HG03139 (cell line): Measurements from ENCODE around the gene TRPC1.
"Not testable (repeated sequence)": the region's sequence is repeated elsewhere in the genome, so short reads cannot be mapped to it uniquely, and the experiment has no call there.

Experiments
- ATAC-seq: cut with Tn5 transposase; IDR thresholded peaks from one replicate; pipeline ENCODE4 v1.9.1; 2021; ENCODE audit not compliant: unreplicated experiment

TRPC1 gene

DNA sequence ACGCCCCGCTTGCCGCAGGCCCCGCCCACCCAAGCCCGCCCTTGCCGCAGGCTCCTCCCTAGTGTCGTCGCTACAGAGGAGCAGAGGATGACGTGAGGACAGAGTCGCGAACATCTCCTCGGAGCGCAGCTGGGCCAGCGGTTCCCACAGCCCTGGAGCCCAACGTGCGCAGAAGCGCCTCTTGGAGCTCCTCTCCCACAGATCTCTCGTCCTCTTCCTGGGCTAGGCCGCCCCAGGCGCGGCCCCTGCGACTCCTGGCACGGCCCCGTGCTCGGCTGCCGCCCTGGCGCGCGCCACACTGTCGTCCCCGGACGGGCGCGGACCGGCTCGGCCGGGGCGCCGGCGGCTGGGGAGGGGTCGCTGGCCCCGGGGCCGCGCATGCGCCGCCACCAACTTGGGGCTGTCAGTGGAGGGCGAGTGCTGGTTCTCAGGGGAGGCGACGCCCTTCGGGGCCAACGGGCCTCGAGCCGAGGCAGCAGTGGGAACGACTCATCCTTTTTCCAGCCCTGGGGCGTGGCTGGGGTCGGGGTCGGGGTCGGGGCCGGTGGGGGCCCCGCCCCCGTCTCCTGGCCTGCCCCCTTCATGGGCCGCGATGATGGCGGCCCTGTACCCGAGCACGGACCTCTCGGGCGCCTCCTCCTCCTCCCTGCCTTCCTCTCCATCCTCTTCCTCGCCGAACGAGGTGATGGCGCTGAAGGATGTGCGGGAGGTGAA is at the start of gene TRPC1:
Gene TRPC1, plus strand, starts transcription at position 67 of the 714 bp plus-strand sequence. Its CDS starts 526 bp downstream, at position 593.
- ATAC-seq, result peak; percentile 96

DNA sequence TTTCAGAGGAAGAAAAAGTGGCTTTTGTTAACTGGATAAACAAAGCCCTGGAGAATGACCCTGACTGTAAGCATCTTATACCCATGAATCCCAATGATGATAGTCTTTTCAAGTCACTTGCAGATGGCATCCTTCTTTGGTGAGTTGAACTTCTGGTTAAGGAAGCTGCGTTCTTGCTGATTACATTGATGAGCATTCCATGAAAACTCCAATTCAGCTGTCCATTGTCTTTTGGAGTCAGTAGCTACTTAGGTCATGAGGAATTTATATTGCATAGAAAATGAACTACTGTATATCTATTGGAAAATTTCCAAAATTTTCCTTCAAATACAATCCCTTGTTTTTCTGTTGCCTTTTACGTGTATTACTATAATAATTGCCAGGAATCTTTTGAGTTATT is 47.7 kb upstream of the TRPC1 start:
- no peak for ATAC-seq

DNA sequence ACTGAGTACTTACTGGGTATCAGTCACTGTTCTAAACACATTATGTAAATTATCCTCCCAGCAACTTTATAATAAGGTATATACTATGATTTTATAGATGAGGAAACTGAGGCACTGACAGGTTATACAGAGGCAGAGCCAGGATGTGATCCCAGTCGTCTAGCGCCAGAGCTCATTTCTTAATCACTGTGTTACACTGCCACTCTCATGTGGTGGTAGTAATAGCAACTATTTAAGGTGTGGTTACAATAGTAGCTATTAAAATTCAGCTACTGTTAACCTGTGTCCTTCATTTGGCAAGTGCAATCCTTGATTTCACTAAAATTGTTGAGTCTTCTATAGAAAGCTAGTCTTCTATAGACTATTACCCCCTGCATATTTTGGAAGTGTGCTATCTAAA is 43.1 kb upstream of the TRPC1 start:
- no peak for ATAC-seq

DNA sequence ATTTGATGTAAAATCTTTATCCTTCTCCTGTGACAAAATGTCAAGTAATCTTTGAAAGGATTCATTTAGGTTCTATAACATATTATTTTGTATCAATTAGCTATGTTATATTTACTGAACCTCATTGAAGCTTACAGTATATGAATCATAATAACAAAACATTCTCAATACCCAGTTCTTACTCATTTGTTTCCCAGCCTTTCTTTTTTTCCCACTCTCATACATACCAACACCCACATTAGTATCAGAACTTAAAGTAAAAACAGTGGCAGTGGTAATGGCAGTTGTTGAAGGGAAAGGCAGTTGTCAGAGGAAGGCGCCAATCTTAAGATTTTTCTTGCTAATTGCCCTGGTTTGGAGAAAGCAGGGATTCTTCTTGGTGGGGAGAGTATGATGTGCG is 33.2 kb upstream of the TRPC1 start:
- ATAC-seq, result no peak

DNA sequence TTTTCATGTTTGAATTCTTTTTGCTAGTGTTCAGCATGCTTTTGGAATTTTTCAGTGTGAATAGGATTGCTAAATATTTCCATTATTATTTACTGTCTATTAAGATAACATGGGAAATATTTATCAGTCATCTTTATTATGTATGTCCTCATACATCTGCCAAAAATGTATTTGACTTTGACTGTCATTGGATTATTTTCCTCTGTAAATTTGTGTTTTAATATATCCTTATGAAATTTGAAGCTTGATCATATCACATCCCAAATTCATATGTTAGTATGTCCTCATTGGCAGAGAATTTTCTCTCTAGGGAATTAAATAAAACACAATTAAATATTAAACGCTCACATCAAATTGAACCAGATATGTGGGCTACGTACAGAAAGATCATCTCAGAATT is 32.3 kb upstream of the TRPC1 start:
- ATAC-seq, result no peak

DNA sequence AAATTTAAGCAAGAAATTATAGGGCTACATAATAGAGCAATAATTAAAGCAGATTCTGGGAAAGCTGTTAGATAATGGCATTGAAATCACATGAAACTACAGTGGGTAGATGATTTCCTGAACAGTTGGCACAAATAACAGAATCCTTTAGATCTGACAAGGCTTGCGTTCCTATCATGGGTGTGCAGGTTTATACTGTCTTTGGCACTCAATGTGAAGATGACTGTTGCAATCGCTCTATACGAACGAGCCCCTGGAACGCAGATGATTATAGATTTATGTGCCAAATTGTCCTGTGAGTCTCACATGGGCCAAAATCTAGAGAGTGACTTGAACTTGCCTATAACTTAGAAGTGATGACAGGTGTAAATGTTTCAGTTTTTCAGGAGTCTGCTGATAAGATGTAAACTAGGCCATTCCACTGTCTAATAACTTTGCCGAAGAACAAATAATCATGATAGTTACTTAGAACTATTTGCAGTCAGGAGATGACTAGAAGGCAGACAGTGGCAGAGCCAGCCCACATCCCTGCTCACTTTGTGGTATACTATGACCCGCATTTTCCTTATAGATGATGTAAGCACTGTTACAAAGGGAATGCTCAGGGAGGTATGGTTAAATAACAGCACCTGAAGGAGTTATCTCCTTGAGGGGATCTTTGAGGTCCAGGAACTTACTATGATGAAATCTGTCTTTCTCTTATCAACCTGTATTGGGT is 30.5 kb upstream of the TRPC1 start:
- no peak for ATAC-seq

DNA sequence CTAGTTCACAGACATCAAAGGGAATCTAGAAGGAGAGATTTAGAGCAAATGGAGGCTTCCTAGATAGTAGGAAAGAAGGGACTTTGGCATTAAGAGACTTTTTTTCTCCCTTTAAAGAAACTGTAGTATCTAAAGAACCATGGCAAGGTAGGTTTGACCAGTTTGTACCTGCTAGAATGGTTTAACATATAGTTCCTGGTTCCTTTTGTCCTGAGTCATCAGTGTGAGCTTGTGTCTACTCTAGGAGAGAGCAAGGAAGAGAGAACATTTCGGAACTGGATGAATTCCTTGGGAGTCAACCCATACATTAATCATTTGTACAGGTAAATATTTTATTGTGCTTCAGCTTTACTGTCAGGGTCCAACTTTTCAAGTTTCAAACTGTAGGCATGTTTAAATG is 29.6 kb upstream of the TRPC1 start:
- ATAC-seq, result no peak

DNA sequence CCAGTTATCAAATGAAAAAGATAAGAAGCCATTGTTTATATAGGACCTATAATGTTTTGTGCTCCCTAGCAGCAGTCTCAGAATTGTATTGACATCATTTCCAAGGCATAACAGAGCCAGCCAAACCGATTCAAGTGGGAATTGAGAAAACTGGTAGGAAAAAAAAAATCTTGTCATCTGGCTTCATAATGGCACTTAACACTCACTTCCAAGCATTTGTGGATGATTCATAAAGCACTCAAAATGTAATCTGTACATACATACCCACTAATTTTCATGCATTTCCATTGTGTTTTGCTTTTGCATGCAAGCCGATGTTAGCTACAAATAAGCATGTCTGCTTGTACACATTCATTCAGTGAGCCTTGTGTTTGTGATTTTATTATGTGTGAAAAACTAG is 18.6 kb upstream of the TRPC1 start:
- ATAC-seq, result no peak

DNA sequence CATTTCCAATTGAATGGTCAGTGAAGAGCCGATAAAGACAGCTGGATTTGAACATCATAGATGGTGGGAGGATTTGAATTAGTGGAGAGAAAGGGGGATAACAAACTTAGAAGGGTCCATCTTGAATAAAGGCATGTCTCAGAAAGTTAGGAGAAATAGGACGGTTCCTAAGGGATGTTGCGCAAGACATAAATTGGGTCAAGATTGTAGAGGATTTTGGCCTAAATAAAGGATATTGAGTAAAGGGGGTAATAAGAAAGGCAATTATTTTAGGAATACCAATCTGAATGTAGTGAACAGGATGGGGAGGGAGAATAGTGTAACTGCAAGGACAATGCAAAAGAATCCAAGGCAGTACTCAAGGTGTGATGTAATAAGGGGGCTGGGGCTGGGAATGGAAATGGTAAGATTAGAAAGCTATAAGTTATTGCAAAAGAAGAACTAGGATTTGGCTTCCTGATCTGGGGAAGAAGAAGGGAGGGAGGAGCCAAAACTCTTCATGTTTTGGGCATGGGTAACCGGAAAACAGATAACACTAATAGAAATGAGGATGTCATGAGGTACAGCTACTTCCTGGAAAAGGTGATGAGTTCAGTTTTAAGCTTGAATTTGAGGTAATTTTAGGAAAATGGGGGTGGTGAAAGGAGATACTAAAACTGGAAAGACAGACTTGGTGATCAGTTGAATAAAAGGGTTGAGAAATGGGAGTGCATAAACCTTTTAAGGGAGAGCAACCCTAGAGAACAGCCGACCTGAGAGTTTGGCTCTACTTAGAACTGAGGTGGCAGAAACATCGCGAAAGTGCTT is 17.3 kb upstream of the TRPC1 start:
- no peak for ATAC-seq

DNA sequence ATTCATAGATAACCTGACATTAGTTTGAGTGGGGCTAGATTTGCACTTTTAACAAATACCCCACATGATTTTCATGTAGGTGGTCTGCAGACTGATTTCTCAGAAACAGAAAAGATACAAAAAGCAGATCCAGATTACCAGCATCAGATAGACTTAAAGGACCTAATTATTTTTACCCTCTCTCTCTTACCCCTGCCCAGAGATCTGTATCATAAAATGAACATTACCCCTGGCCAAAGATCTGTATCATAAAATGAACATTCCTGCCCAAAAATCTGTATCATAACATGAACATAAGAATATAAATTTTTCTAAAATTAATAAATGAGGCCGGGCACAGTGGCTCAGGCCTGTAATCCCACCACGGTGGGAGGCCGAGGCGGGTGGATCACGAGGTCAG is 14.6 kb upstream of the TRPC1 start:
- ATAC-seq, result no peak

DNA sequence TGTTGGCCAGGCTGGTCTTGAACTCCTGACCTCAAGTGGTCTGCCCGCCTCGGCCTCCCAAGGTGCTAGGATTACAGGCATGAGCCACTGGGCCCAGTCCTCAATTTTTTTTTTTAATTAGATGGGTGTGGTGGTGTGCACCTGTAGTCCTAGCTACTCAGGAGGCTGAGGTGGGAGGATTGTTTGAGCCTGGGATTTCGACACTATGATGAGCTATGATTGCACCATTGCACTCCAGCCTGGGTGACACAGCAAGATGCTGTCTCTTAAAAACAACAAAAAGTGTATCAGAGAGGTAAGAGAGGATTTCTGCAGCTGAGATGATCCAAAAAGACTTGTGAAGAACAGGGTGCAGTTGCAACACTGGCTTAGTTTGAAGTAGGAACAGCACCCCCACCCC is 9.0 kb upstream of the TRPC1 start:
- not testable (repeated sequence) for ATAC-seq

DNA sequence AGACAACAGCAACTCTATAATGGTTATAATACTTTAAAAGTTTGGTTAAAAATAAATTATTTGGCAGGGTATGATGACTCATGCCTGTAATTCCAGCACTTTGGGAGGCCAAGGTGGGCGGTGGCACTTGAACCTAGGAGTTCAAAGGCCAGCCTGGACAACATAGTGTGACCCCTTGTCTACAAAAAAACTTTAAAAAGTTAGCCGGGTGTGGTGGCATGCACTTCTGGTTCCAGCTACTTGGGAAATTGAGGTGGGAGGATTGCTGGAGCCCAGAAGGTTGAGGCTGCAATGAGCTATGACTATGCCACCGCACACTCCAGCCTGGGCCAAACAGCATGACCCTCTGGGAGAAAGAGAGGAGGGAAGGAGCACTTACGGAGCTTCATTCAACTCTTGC is 7.7 kb upstream of the TRPC1 start:
- ATAC-seq, result no peak

DNA sequence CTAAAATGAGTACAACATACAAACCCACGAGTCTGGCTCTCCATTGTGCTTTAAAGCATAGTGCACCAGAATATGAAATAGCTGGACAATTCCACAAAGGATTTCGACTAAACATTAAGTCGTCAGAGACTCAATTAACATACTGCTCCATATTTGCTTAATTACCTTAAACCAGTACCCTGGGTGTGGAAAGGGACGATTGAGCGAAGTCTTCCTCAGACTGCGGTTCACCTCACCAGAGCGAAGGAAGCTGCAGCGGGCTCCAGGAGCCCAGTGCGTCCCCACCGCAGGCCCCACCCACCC is 218 bp upstream of the TRPC1 start:
- peak; percentile 26 for ATAC-seq

DNA sequence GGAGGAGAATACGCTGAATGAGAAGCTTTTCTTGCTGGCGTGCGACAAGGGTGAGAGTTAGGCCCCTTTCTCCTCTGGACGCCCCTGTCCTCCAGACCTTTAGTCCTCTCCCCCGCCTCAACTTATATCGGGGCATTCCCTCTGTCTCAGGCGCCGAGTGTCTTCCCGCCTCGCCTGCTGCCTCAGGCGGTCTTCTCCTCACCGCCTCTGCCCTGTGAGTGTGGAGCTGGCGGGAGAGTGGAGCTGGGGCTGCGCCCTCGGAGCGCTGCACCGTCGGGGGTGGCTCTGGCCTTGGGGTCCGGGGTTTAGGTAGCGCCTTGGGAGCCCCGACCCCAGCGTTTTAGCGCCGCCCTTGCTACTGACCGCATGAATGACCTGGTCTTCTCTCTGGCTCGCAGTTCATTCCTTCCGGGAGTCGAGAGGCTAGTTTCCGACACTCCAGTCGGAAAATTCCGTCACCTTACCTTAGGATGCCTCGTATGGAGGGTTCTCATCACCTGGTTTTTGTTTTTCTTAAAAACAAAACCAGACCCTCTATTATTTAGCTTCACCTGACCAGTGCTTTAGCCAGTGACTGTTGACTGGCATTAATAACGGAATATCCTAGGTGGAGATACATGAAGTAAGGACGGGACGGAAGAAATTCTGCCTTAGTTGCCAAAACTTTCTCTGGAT is 985 bp downstream of the TRPC1 start:
- peak; percentile 10 for ATAC-seq

DNA sequence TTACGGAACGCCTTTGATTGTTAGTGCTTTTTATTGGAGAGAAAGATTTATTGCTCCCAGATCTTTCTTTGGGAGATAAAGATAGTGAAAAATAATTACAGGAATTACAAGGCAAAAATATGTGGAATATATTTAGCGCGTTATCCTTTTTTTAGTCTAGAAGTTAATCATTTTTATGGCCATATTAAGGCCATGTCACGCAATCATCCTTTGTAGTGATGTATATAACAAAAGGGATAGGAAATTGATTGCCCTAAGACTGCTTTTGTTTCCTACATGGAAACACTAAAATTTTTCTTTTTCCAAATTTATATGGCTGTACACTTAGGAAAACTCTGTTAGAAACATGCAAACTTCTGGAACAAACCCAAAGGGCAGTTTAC is 1.5 kb downstream of the TRPC1 start:
- ATAC-seq, result no peak

DNA sequence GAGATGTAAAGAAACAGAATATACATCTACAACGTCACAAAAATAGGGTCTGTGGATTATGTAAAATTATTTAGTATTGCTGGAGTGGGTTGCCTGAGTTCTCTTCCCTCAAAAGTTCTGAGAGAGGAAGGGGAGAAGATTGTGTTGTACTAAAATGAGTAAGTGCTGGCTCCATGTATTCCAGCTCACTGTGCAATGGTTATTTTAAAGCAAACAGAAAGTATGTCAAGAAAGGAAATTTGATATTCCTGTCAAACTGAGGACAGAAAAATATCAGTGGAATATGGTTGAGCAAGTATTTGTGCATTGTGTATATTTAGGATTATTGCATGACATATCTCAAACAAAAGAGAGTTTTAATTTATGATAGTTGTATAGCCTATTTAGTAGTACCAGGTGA is 2.2 kb downstream of the TRPC1 start:
- no peak for ATAC-seq

DNA sequence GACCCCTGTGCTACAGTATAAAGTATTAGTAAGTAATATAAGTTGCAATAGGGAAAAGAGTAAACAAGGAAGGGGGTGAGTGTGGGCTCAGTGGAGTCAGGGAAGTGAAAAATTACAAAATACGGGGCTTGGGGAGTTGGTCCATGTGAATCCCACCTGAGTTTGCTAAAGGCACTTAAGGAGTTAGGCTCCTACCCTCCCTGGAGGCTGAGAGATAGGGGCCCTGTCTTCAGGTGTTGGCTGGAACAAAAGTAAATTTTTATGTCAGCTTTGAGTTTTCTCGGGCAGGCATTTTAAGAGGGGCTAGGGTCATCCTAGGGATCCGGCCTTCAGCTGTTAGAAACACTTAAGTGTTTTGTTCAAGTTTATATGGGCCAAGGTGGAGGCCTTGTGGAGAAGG is 8.2 kb downstream of the TRPC1 start:
- ATAC-seq, result no peak

DNA sequence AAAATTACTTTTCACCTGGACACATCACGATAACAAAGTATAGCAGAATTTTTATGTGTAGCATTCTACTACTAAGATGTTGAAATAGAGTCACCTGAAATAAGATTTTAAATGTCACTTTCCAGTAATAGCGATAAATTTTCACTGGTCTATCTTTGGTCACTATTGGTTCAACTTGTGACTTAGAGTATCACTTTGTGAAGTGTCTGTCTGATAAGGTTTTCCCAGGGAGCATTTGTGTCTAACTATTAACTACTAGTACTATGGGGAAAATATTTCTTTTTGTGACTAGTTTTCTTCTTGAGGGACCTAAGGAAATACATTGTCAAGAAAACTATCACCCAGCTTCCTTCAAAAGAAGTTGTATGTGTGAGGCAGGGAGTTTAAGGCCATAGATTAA is 11.0 kb downstream of the TRPC1 start:
- ATAC-seq, result no peak

DNA sequence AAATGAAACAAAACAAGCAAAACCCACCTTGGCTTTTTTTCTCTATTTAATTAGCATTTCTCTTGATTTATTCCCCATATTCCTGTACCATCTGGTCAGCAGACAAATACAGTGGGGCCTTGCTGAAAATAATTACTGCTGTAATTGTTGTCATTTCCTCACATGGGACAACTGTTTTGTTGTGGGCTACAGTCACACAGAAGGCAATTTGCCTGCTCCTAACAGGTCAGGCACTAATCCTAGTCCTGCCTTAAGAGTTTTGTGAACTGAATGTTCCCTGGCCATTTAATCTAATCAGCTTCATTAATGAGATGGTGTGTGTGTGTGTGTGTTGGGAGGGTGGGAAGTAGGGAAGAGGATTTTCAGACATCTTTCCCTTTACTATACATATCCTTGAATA is 11.6 kb downstream of the TRPC1 start:
- ATAC-seq, result no peak

DNA sequence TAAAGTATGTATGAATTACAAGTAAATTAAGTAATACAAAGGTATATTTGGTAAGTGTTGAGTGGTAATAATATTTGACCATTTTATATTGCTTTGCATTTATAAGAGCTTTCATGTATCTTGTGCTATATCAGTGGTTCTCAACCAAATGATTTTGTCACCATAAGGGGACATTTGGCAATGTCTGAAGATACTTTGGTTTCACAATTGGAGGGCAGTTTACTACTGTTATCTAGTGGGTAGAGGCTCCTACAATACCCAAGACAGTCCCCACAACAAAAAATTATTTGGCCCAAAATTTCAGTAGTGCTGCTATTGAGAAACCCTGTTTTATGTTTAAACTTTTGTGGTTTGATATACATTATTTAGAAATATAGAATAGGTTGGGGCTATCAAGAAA is 14.6 kb downstream of the TRPC1 start:
- no peak for ATAC-seq

DNA sequence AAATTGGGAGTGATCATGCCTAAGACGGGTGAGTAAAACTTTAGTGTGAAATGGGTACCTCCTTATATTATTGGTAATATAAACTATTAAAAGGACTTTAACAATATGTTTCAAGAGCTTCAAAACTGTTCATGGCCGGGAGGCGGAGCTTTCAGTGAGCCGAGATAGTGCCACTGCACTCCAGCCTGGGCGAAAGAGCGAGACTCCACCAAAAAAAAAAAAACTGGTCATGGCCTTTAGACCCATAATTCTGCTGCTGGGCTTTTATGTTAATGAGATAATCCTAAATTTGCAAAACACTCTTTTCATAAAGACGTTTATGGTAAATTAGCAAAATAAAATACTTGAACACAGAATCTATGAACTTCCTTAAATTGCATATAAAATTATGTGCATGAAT is 22.8 kb downstream of the TRPC1 start:
- ATAC-seq, result no peak

DNA sequence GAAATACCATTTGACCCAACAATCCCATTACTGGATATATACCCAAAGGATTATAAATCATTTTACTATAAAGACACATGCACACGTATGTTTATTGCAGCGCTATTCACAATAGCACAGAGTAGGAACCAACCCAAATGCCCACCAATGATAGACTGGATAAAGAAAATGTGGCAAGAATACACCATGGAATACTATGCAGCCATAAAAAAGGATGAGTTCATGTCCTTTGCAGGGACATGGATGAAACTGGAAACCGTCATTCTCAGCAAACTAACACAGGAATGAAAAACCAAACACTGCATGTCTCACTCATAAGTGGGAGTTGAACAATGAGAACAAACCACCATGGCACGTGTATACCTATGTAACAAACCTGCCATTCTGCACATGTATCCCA is 26.7 kb downstream of the TRPC1 start:
- ATAC-seq, result not testable (repeated sequence)
